ENCODE measurements around the gene OTOP1.
"Not testable (repeated sequence)": the region's sequence is repeated elsewhere in the genome, so short reads cannot be mapped to it uniquely, and the experiment has no call there.

The OTOP1 gene

GRCh38 chr4:4233610-4234009, 6.9 kb upstream of the OTOP1 start:
- no peak for DNase-seq (ENCODE audit: low spot score)

DNA sequence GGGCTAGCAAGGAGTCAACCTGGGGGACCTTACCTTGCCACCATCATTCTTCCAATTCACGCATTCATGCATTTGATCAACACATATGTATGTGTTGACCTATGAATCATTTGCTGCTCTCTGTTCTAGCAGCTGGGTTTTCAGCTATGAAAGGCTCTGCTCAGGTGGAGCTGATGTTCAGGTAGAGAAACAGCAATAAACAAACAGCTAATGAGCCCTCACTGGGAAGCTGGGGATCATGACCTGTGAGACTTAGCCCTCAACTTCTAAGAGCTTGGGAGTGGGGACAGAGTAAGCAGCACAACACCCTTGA, 1.6 kb upstream of the OTOP1 start:
- no peak for DNase-seq (ENCODE audit: low spot score)

DNA sequence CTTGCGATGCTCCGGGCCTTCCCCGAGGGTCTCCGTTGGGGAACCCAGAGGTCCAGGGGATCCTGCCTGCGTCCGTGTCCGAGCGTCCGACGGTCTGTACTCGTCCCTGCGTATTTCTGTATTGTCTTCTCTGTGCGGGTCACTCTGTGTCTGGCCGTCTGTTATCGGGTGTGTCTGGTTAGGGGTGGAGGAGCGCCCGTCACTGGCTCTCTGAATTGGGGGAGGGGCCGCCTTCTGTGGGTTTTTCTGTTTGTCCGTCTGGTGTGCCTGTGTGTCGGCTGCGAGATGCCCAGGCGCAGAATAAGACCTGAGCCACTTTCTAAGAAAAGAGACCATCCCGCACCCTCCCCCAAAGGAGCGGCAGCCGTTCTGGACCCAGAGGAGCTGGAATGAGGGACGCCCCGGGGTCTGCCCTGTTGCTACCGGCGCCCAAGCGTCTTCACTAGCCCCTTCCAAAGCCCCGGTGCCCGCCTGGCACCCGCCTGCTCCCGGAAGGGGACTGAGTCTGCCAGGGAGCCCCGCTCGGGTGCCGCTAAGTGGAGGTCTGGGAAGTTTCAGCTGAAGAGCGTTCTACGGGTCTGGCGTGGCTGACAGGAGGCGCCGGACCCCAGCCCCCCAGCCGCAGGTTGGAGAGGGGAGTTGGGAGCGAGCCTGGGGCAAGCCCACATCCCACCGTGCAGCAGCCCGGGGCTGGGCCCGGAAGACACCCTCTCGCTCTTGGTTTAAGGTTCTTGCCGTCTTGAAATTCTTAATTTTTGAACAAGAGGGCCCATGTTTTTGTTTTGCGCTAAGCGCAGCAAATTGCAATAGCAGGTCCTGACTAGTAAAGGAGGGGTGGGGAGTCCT, 1.0 kb upstream of the OTOP1 start:
- no peak for DNase-seq (ENCODE audit: low spot score)

- DNase-seq (ENCODE audit: low spot score) = no peak
These were observed 669 bp downstream of the OTOP1 start for GRCh38 chr4:4225915-4226605.

DNA sequence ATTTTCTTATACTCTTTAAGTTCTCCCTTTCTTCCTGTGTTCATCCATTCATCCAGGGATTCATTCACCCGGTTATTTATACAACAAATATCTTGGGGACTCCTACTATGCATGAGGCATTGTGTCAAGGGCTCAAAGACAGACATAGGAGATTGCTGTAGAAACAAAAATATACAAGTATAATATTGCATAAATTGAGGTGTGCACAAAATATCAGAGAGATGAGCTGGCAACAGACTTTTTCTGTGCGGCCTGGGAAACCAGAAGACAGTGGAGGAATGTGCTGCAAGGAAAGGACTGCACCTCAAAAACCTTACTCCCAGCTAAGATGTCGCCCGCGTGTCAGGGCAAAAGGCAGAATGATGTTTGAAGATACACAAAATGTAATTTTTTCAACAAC, 9.6 kb downstream of the OTOP1 start:
- DNase-seq (ENCODE audit: low spot score) = no peak

DNA sequence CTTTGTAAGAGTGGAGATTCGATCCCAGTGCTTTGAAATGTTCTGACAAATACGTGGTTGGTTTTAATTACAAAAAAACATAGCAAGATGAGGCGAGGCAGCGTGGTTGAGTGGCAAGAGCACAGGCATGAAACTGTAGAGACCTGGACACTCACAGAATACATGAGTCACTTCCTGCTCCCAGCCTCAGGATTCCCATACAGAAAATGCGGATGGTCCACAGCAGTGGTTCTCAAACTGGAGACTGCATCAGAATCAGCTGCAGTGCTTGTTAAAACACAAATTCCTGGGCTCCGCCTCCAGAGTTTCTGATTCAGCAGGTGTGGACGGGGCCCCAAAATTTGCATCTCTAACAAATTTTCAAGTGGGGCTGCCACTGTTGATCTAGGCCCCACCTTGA, 10.1 kb downstream of the OTOP1 start:
- DNase-seq (ENCODE audit: low spot score) = no peak

DNA sequence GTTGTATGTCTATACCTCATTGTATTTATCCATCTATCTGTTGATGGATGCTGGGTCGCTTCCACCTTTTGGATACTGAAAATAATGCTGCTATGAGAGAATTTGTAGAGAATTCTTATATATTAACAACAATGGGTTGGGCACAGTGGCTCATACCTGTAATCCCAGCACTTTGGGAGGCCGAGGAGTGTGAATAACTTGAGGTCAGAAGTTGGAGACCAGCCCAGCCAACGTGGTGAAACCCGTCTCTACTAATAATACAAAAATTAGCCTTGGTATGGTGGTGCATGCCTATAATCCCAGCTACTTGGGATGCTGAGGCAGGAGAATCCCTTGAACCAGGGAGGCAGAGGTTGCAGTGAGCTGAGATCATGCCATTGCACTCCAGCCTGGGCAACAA, 13.1 kb downstream of the OTOP1 start:
- DNase-seq (ENCODE audit: low spot score) = not testable (repeated sequence)

GRCh38 chr4:4206204-4206603, 20.5 kb downstream of the OTOP1 start:
- no peak for DNase-seq (ENCODE audit: low spot score)

DNA sequence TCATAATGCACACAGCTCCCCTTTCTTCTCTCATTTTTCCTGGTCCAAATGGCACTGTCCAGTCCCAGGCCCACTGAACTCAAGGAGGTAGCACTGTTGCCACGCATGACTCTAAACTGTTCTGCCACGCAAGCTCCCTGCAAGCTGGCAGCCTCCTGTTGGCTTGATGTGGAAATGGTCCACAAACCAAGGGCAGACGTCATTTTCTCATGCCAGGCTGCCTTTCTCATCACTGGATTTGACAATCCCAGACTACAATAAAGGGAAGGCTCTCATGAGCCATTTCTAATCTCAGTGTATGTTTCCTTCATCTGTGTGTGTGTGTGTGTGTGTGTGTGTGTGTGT, 22.4 kb downstream of the OTOP1 start:
- DNase-seq (ENCODE audit: low spot score) = no peak

GRCh38 chr4:4203688-4204400, 22.9 kb downstream of the OTOP1 start:
- peak; percentile 12 for DNase-seq (ENCODE audit: low spot score)

DNA sequence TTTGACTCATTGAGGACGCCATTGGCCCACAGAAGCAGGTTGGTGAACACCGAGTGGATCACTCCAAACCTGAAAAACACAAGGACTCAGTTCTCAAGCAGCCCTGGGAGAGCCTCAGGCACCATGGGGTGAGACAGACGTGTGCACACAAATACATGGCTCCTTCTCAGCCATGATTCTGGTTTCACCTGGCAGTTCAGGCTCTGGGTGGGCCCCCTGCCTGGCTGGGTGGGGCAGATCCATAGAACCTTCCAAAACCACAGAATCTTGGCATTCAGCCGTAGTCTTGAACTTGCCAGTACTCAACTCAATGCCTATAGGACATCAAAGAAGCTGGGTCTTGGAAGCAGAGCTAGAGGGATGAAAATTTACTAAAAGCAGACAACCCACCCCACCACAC, 24.2 kb downstream of the OTOP1 start:
- DNase-seq (ENCODE audit: low spot score) = no peak

DNA sequence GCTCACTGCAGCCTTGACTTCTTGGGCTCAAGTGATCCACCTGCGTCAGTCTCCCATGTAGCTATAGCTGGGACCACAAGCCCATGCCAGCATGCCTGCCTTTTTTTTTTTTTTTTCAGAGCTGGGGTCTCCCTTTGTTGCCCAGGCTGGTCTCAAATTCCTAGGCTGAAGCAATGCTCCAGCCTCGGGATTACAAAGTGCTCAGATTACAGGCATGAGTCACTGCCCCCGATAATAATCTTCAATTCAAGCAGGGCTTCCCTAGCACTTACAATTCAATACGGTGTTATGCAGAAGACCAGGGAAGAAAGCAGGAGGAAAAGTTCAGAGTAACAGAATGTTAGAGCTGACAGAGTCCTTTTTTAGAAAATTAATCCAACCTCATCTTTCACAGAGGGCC, 26.1 kb downstream of the OTOP1 start:
- DNase-seq (ENCODE audit: low spot score) = no peak

GRCh38 chr4:4195354-4195753, 31.4 kb downstream of the OTOP1 start:
- no peak for DNase-seq (ENCODE audit: low spot score)

GRCh38 chr4:4188557-4188956, 38.2 kb downstream of the OTOP1 start:
- not testable (repeated sequence) for DNase-seq (ENCODE audit: low spot score)

DNA sequence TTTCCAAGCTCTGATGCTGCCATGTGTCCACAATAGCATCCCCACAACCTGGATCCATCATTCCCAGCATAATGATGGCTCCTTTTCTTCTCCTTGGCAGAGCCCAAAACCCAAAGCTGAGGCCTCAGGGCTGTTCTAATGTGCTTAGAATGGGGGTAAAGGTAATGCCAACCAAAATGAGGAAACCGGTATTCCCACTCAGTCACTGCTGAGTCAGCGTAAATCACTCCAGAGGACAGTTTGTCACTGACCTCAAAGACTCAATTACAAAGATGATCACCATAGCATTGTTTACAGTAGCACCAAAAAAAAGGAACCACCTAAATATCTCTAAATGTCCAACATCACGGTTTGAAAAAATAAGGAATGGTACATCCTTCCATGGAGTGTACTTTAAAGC, 41.2 kb downstream of the OTOP1 start:
- no peak for DNase-seq (ENCODE audit: low spot score)

- no peak for DNase-seq (ENCODE audit: low spot score)
These were observed 43.7 kb downstream of the OTOP1 start for GRCh38 chr4:4182835-4183568.

DNA sequence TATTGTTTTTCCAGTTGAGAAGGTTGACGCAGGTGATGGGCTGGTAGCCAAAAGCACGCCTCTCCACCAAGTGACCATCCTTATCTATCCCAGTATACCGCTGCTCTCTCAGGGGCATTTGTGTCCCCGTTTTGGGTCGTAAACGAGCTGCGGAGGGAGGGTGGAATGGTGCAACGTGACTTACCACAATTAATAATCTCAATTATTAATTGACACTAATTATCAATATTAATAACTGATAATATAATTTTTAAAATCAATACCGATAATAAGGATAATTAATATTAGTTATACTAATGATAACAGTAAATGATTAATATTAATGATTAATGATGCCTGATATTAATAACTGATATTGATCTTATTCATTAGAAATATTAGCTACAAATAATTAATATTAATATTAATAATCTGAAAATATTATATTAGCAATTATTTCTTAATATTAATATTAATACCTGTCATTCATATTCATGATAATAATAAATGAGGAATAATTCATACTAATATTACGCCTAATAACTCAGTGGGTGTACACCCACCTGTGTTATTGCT, 56.1 kb downstream of the OTOP1 start:
- DNase-seq (ENCODE audit: low spot score) = no peak

DNA sequence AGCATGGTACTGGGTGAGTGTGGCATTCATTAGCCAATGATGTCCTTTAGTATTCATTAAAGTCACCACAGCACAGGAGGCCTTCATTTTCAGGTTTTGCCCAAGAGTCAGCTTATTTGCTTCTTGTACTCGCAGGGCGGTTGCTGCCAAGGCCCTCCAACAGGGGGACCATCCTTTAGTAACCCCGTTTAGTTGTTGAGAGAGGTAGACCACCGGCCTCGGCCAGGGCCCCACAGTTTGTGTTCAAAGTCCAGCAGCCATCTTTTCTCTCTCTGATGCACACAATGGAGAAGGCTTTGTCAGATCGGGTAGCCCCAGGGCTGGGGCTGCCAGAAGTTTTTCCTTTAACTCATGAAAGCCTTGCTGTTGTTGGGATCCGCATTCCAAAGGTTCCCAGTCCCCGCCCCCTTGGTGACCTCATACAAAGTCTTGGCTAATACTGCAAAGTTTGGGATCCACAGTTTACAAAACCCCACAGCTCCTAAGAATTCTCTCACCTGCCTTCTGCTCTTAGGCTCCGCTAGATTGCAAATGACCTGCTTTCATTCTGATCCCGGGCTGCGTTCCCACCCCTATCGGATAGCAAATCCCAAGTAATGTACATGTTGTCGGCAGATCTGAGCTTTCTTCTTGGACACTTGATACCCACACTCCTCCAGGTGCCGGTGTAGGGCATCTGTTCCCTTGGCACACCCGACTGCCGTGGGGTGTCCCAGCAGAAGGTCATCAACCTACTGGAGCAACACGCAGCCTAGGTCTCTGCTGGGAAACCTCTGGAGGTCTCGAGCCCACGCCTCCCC, 58.5 kb downstream of the OTOP1 start:
- DNase-seq (ENCODE audit: low spot score) = not testable (repeated sequence)

- DNase-seq (ENCODE audit: low spot score) = not testable (repeated sequence)
These were observed 59.7 kb downstream of the OTOP1 start for GRCh38 chr4:4166986-4167385.

DNA sequence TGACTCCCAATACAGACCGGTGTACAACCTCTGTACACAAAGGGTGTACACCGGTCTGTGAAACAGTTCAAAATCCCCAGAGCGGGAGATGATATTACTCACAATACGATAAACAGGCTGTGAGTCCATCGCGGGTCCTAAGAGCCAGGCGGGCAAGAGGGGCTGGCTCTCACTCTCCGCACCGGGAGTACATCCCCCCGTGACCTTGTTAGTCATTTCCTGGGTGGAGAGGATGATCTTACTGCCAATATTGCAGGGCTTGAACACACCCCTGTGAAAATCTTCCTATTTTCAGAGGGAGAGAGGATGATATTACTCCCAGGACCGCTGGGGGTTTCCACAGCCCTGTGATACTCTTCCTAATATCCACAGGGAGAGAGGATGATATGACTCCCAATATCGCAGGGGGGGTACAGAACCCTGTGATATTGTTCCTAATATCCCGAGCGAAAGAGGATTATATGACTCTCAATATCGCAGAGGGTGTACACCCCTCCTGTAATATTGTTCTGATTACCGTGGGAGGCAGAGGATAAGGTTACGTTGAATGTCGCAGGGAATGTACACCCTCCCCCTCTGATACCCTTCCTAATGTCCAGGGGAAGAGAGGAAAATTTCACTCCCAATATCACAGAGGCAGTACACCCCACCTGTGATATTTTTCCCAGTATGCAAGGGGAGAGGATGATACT, 60.9 kb downstream of the OTOP1 start:
- not testable (repeated sequence) for DNase-seq (ENCODE audit: low spot score)

Measured in LoVo (cell line).